Neuron (in vitro differentiated cells): ENCODE measurements around the gene PHOSPHO1.

Experiments used
- H2AFZ ChIP-seq: one replicate; pipeline ENCODE4 v1.6.1; 2013; ENCODE audit warnings: low read depth, mild to moderate bottlenecking, inconsistent platforms, low read length, moderate library complexity
- H3K27me3 ChIP-seq: one replicate; pipeline ENCODE4 v1.6.1; 2013; ENCODE audit warnings: low read length; ENCODE audit not compliant: insufficient read depth
- H3K36me3 ChIP-seq: one replicate; pipeline ENCODE4 v1.6.1; 2013; ENCODE audit warnings: low read length; ENCODE audit not compliant: insufficient read depth
- H3K4me1 ChIP-seq: one replicate; pipeline ENCODE4 v1.6.1; 2013; ENCODE audit warnings: low read length; ENCODE audit not compliant: insufficient read depth
- H3K4me3 ChIP-seq: 2 replicates; pipeline ENCODE4 v1.5.1; 2013; ENCODE audit warnings: mild to moderate bottlenecking, low read length, moderate library complexity
- H3K9me3 ChIP-seq: one replicate; pipeline ENCODE4 v1.6.1; 2013; ENCODE audit warnings: low read length

Gene PHOSPHO1

GRCh38 chr17:49204516-49204915, 26.1 kb downstream of the PHOSPHO1 start:
- H3K27me3 ChIP-seq: peaks cover 18% of the 10 kb centered on the region
- no peaks in the 10 kb centered on the region for H3K4me1 ChIP-seq
- H3K4me3 ChIP-seq: no peak overlapping the region
- no peaks in the 10 kb centered on the region for H3K9me3 ChIP-seq
- H2AFZ ChIP-seq: no peak overlapping the region
- no peaks in the 10 kb centered on the region for H3K36me3 ChIP-seq

GRCh38 chr17:49203796-49204195, 26.8 kb downstream of the PHOSPHO1 start:
- no peaks in the 10 kb centered on the region for H3K36me3 ChIP-seq
- H3K4me1 ChIP-seq: no peaks in the 10 kb centered on the region
- no peak overlapping the region for H2AFZ ChIP-seq
- no peak overlapping the region for H3K4me3 ChIP-seq
- peaks cover 12% of the 10 kb centered on the region for H3K27me3 ChIP-seq
- H3K9me3 ChIP-seq: no peaks in the 10 kb centered on the region

GRCh38 chr17:49201481-49201927, 29.1 kb downstream of the PHOSPHO1 start:
- Histone ChIP-seq H3K4me3 (no peak overlapping the region), H3K4me1 (no peaks in the 10 kb centered on the region), H2AFZ (no peak overlapping the region), H3K36me3 (no peaks in the 10 kb centered on the region), H3K27me3 (peaks cover 11% of the 10 kb centered on the region), H3K9me3 (no peaks in the 10 kb centered on the region)

- Histone ChIP-seq H2AFZ (no peak overlapping the region), H3K4me3 (no peak overlapping the region), H3K4me1 (no peaks in the 10 kb centered on the region), H3K36me3 (no peaks in the 10 kb centered on the region), H3K27me3 (peaks cover 11% of the 10 kb centered on the region), H3K9me3 (no peaks in the 10 kb centered on the region)
Measured at GRCh38 chr17:49200423-49201083, 30.0 kb downstream of the PHOSPHO1 start.

GRCh38 chr17:49198211-49198610, 32.4 kb downstream of the PHOSPHO1 start:
- Histone ChIP-seq H3K4me3 (no peak overlapping the region), H3K4me1 (peaks cover 4% of the 10 kb centered on the region), H3K36me3 (no peaks in the 10 kb centered on the region), H2AFZ (no peak overlapping the region), H3K9me3 (no peaks in the 10 kb centered on the region), H3K27me3 (peaks cover 6% of the 10 kb centered on the region)

GRCh38 chr17:49197346-49197998, 33.1 kb downstream of the PHOSPHO1 start:
- no peaks in the 10 kb centered on the region for H3K36me3 ChIP-seq
- no peak overlapping the region for H3K4me3 ChIP-seq
- H3K4me1 ChIP-seq: peaks cover 4% of the 10 kb centered on the region
- no peaks in the 10 kb centered on the region for H3K9me3 ChIP-seq
- H3K27me3 ChIP-seq: peaks cover 5% of the 10 kb centered on the region
- no peak overlapping the region for H2AFZ ChIP-seq

- Histone ChIP-seq H3K4me3 (no peak overlapping the region), H3K36me3 (no peaks in the 10 kb centered on the region), H3K27me3 (no peaks in the 10 kb centered on the region), H3K9me3 (no peaks in the 10 kb centered on the region), H3K4me1 (peaks cover 4% of the 10 kb centered on the region), H2AFZ (no peak overlapping the region)
Measured at GRCh38 chr17:49196520-49196919, 34.1 kb downstream of the PHOSPHO1 start.

GRCh38 chr17:49195751-49196150, 34.8 kb downstream of the PHOSPHO1 start:
- Histone ChIP-seq H3K4me1 (peaks cover 4% of the 10 kb centered on the region), H3K27me3 (no peaks in the 10 kb centered on the region), H3K9me3 (no peaks in the 10 kb centered on the region), H3K36me3 (no peaks in the 10 kb centered on the region), H3K4me3 (no peak overlapping the region), H2AFZ (no peak overlapping the region)

GRCh38 chr17:49194297-49194607, 36.3 kb downstream of the PHOSPHO1 start:
- Histone ChIP-seq H3K36me3 (no peaks in the 10 kb centered on the region), H3K9me3 (no peaks in the 10 kb centered on the region), H3K27me3 (no peaks in the 10 kb centered on the region), H2AFZ (no peak overlapping the region), H3K4me3 (peak overlapping the region; percentile 78), H3K4me1 (peaks cover 4% of the 10 kb centered on the region)

GRCh38 chr17:49193513-49194296, 36.9 kb downstream of the PHOSPHO1 start:
- Histone ChIP-seq H3K36me3 (no peaks in the 10 kb centered on the region), H3K27me3 (no peaks in the 10 kb centered on the region), H2AFZ (peak overlapping the region; percentile 87), H3K4me1 (peaks cover 4% of the 10 kb centered on the region), H3K9me3 (no peaks in the 10 kb centered on the region), H3K4me3 (peak overlapping the region; percentile 78)

- Histone ChIP-seq H2AFZ (peak overlapping the region; percentile 87), H3K36me3 (no peaks in the 10 kb centered on the region), H3K4me3 (peak overlapping the region; percentile 78)
Measured at GRCh38 chr17:49191917-49192741, 38.5 kb downstream of the PHOSPHO1 start.

GRCh38 chr17:49191409-49191916, 39.1 kb downstream of the PHOSPHO1 start:
- Histone ChIP-seq H3K4me3 (peak overlapping the region; percentile 78), H2AFZ (peak overlapping the region; percentile 87), H3K36me3 (no peaks in the 10 kb centered on the region), H3K9me3 (no peaks in the 10 kb centered on the region), H3K27me3 (no peaks in the 10 kb centered on the region), H3K4me1 (peaks cover 4% of the 10 kb centered on the region)

More at GRCh38 chr17:49191917-49192741, 38.5 kb downstream of the PHOSPHO1 start:
- no peaks in the 10 kb centered on the region for H3K27me3 ChIP-seq
- no peaks in the 10 kb centered on the region for H3K9me3 ChIP-seq
- H3K4me1 ChIP-seq: peaks cover 4% of the 10 kb centered on the region
